ENCODE measurements around the gene DHPS. TPM values are rescaled to one million over a fixed set of nuclear protein-coding genes. Genes with fewer than 3 reads are reported as not detected.
A peak's percentile ranks its signal among the peaks of the same experiment; 100 is the strongest.

DHPS gene
- total and polyA plus RNA-seq, 2 of the 13 experiments (the other 11 are each of a cell fraction or from before 2014, with no cell fraction given) = 43.3 to 84.3 TPM

DNA sequence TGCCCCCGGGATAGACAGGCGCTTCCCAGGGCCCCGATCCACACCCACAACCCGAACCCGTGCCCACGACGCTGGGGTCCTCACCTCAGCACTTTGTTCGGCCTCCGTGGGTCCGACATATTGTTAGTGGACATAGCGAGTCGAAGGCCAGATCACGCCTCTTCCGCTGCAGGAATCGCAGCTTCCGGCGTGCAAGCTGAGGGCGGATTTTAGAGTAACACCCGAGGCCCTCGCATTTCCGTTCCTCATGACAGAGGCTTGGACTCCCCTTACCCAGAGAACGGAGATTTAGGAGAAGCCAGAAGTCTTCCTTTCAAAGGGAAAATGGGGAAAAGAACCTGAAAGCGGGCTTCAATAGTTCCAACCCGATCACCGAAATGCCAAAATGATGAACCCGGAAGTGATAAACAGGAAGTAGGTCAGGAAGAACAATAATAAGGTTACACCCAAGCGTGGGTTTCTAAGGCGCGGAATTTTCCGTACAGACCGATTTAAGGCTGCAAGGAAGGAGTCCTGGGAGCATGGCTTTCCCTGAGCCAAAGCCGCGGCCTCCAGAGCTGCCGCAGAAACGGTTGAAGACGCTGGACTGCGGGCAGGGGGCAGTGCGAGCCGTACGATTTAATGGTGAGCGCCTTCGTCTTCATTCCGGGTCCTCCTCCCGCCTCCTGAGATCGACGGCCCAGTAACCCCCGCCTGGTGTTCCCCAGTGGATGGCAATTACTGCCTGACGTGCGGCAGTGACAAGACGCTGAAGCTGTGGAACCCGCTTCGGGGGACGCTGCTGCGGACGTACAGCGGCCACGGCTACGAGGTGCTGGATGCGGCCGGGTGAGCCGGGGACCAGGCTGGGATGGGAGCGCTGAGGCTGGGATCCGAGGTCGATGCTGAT lies 12.2 kb downstream of the DHPS start (continued):
- TF ChIP-seq TARDBP (CRISPR knock-in tag; IDR thresholded peaks at IDR 0.05) (peak; percentile 80; the same call in 1 of the 2 replicates), ZBTB1 (CRISPR knock-in tag; IDR thresholded peaks at IDR 0.05; ENCODE audit: borderline replicate concordance) (no peak), ZNF563 (CRISPR knock-in tag; IDR thresholded peaks at IDR 0.05) (peak; percentile 66; the same call in 1 of the 2 replicates), ZNF367 (CRISPR knock-in tag; IDR thresholded peaks at IDR 0.05; ENCODE audit: borderline replicate concordance) (no peak), SAFB2 (CRISPR knock-in tag; IDR thresholded peaks at IDR 0.05; ENCODE audit: borderline replicate concordance, low read depth) (no peak), ZNF282 (IDR thresholded peaks at IDR 0.05; ENCODE audit: partially characterized antibody) (no peak), ZKSCAN1 (IDR thresholded peaks at IDR 0.05; ENCODE audit: low read length) (no peak), ZNF678 (CRISPR knock-in tag; IDR thresholded peaks at IDR 0.05) (no peak), ZNF260 (CRISPR knock-in tag; IDR thresholded peaks at IDR 0.05; ENCODE audit: borderline replicate concordance, low read depth) (no peak), NCOA1 (CRISPR knock-in tag; IDR thresholded peaks at IDR 0.05) (peak; percentile 26; the same call in 1 of the 2 replicates), NAIF1 (CRISPR knock-in tag; IDR thresholded peaks at IDR 0.05; ENCODE audit: borderline replicate concordance) (no peak), ARNT2 (CRISPR knock-in tag; IDR thresholded peaks at IDR 0.05; ENCODE audit: low read depth) (peak; percentile 57; the same call in 1 of the 2 replicates), LCORL (IDR thresholded peaks at IDR 0.05) (no peak), LCORL (CRISPR knock-in tag; IDR thresholded peaks at IDR 0.05) (peak; percentile 48; the same call in 1 of the 2 replicates), IRX3 (CRISPR knock-in tag; IDR thresholded peaks at IDR 0.05; ENCODE audit: borderline replicate concordance, low read depth) (no peak)
- TF ChIP-seq, protein P1, sequence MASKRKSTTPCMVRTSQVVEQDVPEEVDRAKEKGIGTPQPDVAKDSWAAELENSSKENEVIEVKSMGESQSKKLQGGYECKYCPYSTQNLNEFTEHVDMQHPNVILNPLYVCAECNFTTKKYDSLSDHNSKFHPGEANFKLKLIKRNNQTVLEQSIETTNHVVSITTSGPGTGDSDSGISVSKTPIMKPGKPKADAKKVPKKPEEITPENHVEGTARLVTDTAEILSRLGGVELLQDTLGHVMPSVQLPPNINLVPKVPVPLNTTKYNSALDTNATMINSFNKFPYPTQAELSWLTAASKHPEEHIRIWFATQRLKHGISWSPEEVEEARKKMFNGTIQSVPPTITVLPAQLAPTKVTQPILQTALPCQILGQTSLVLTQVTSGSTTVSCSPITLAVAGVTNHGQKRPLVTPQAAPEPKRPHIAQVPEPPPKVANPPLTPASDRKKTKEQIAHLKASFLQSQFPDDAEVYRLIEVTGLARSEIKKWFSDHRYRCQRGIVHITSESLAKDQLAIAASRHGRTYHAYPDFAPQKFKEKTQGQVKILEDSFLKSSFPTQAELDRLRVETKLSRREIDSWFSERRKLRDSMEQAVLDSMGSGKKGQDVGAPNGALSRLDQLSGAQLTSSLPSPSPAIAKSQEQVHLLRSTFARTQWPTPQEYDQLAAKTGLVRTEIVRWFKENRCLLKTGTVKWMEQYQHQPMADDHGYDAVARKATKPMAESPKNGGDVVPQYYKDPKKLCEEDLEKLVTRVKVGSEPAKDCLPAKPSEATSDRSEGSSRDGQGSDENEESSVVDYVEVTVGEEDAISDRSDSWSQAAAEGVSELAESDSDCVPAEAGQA (IDR thresholded peaks at IDR 0.05; ENCODE audit: low read depth) = peak; percentile 64; the same call in 1 of the 2 replicates
- TF ChIP-seq, protein P1 (CRISPR knock-in tag; IDR thresholded peaks at IDR 0.05; ENCODE audit: borderline replicate concordance) = no peak
- TF ChIP-seq, protein P2, sequence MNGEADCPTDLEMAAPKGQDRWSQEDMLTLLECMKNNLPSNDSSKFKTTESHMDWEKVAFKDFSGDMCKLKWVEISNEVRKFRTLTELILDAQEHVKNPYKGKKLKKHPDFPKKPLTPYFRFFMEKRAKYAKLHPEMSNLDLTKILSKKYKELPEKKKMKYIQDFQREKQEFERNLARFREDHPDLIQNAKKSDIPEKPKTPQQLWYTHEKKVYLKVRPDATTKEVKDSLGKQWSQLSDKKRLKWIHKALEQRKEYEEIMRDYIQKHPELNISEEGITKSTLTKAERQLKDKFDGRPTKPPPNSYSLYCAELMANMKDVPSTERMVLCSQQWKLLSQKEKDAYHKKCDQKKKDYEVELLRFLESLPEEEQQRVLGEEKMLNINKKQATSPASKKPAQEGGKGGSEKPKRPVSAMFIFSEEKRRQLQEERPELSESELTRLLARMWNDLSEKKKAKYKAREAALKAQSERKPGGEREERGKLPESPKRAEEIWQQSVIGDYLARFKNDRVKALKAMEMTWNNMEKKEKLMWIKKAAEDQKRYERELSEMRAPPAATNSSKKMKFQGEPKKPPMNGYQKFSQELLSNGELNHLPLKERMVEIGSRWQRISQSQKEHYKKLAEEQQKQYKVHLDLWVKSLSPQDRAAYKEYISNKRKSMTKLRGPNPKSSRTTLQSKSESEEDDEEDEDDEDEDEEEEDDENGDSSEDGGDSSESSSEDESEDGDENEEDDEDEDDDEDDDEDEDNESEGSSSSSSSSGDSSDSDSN (CRISPR knock-in tag; IDR thresholded peaks at IDR 0.05) = peak; percentile 47
- TF ChIP-seq, protein P3, sequence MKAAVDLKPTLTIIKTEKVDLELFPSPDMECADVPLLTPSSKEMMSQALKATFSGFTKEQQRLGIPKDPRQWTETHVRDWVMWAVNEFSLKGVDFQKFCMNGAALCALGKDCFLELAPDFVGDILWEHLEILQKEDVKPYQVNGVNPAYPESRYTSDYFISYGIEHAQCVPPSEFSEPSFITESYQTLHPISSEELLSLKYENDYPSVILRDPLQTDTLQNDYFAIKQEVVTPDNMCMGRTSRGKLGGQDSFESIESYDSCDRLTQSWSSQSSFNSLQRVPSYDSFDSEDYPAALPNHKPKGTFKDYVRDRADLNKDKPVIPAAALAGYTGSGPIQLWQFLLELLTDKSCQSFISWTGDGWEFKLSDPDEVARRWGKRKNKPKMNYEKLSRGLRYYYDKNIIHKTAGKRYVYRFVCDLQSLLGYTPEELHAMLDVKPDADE (CRISPR knock-in tag; IDR thresholded peaks at IDR 0.05) = no peak
